Kidney (tissue), 22 donors: ENCODE data around the gene GPN1. TPM values are rescaled to one million over a fixed set of nuclear protein-coding genes. Genes with fewer than 3 reads are reported as not detected.
A peak's percentile ranks its signal among the peaks of the same experiment; 100 is the strongest.

Source experiments
- DNase-seq, 5 donors: peaks; one replicate each; pipeline ENCODE4 v3.0.0-alpha.2; 2013 to 2020
- FAIRE-seq: peaks from 2 replicates; lab custom pipeline; 2012; peaks lifted over from hg19 to GRCh38; lab: Jason Lieb, UNC
- H3K27ac ChIP-seq, 2 donors: one replicate each; pipeline ENCODE4 v1.7.0; 2013; ENCODE audit warnings: low read depth in 2 of 2, low read length in 2 of 2, inconsistent platforms in 1 of 2
- H3K27me3 ChIP-seq: one replicate; pipeline ENCODE4 v1.7.1; 2013; ENCODE audit warnings: low read length, inconsistent platforms; ENCODE audit not compliant: control insufficient read depth, insufficient read depth
- H3K36me3 ChIP-seq, 3 donors: one replicate each; pipeline versions ENCODE4 v1.7.0 to v1.7.1; 2013; ENCODE audit warnings: low read length in 3 of 3, control low read depth in 1 of 3, inconsistent platforms in 1 of 3; ENCODE audit not compliant: insufficient read depth in 3 of 3, control insufficient read depth in 2 of 3
- H3K4me1 ChIP-seq, 3 donors: one replicate each; pipeline versions ENCODE4 v1.7.0 to v1.7.1; 2013; ENCODE audit warnings: low read length in 3 of 3, inconsistent platforms in 1 of 3, low read depth in 1 of 3; ENCODE audit not compliant: control insufficient read depth in 2 of 3, insufficient read depth in 2 of 3
- H3K4me3 ChIP-seq, 3 donors: one replicate each; pipeline versions ENCODE4 v1.7.0 to v1.8.1; 2013; ENCODE audit warnings: low read length in 3 of 3, control low read depth in 1 of 3, inconsistent platforms in 1 of 3
- H3K9ac ChIP-seq, 3 donors: one replicate each; pipeline versions ENCODE4 v1.7.0 to v1.7.1; 2013; ENCODE audit warnings: low read length in 3 of 3, control low read depth in 1 of 3, inconsistent platforms in 1 of 3
- H3K9me3 ChIP-seq, 3 donors: one replicate each; pipeline versions ENCODE4 v1.7.0 to v1.7.1; 2013; ENCODE audit warnings: low read length in 3 of 3, control low read depth in 1 of 3, inconsistent platforms in 1 of 3; ENCODE audit not compliant: control insufficient read depth in 2 of 3, insufficient read depth in 1 of 3
- CTCF ChIP-seq: IDR thresholded peaks from 3 replicates; pipeline ENCODE4 v1.5.1; 2012; ENCODE audit warnings: mild to moderate bottlenecking, moderate library complexity, borderline replicate concordance; ENCODE audit not compliant: insufficient read depth; ENCODE audit errors: extremely low read depth
- intact Hi-C: fragments of 100-400 bp; cut with DNase I; formaldehyde crosslinking; loops from one replicate; pipeline ENCODE4 v1.11.1; 2022
- long read RNA-seq, 10 donors: library from polyadenylated mRNA in 1 of 10; unstranded in 1 of 10; transcript quantifications; one replicate each; pipeline ENCODE4 v2.0.0 and lab custom pipeline, GENCODE V29; 2021 to 2026
- polyA plus RNA-seq: library from polyadenylated mRNA; stranded (reverse); fragments of 350-450 nt; fragmentation: Illumina TruSeq; extraction: RNeasy Lipid Tissue Mini Kit (QIAGEN cat#74804); gene quantifications from one replicate; pipeline ENCODE4 v1.2.3, GENCODE V29; 2014; ENCODE audit warnings: low read depth, low replicate concordance; ENCODE audit not compliant: insufficient read depth
- total RNA-seq: library from RNA; stranded (reverse); fragmentation: NEBNext Ultra II Directional; extraction: Animal tissue kit (Norgen Biotek cat#: 25700); gene quantifications from one replicate; pipeline ENCODE4 v1.2.1, GENCODE V29; 2021
- donor health status: control.
- donor health status: control.
- donor health status: control.
- donor health status: control.
- donor health status: control.
- donor health status: DM: yes; HTN: yes; CAD: no.
- donor health status: Normal renal cell carcinoma (clear cell type).

The GPN1 gene
- total RNA-seq = 28.1 TPM
- polyA plus RNA-seq = 31.6 TPM
- long read RNA-seq, donor 1, transcript GPN1-212 (14 exons, 1,832 nt) = major isoform, 5 of 50 reads
- long read RNA-seq, donor 1, partial matches to known transcripts = 33 of 50 reads
- long read RNA-seq, donor 1, other reads (novel, unspliced or antisense) = 12 of 50 reads
- long read RNA-seq, donor 2, transcript GPN1-212 (14 exons, 1,832 nt) = major isoform, 18 of 18 reads
- long read RNA-seq, donor 2, partial matches to known transcripts = 0 of 18 reads
- long read RNA-seq, donor 2, other reads (novel, unspliced or antisense) = 0 of 18 reads
- long read RNA-seq, donor 3, transcript GPN1-212 (14 exons, 1,832 nt) = major isoform, 18 of 112 reads
- long read RNA-seq, donor 3, partial matches to known transcripts = 81 of 112 reads
- long read RNA-seq, donor 3, other reads (novel, unspliced or antisense) = 13 of 112 reads
- long read RNA-seq, donor 4, transcript GPN1-212 (14 exons, 1,832 nt) = major isoform, 18 of 18 reads
- long read RNA-seq, donor 4, partial matches to known transcripts = 0 of 18 reads
- long read RNA-seq, donor 4, other reads (novel, unspliced or antisense) = 0 of 18 reads
- long read RNA-seq, donor 5, partial matches to known transcripts = 0 of 1 reads
- long read RNA-seq, donor 5, other reads (novel, unspliced or antisense) = 0 of 1 reads
- long read RNA-seq, donor 6, transcript GPN1-212 (14 exons, 1,832 nt) = major isoform, 32 of 51 reads
- long read RNA-seq, donor 6, partial matches to known transcripts = 19 of 51 reads
- long read RNA-seq, donor 6, other reads (novel, unspliced or antisense) = 0 of 51 reads
- long read RNA-seq, donor 7, transcript GPN1-212 (14 exons, 1,832 nt) = major isoform, 25 of 34 reads
- long read RNA-seq, donor 7, partial matches to known transcripts = 1 of 34 reads
- long read RNA-seq, donor 7, other reads (novel, unspliced or antisense) = 8 of 34 reads
- long read RNA-seq, donor 8, transcript GPN1-212 (14 exons, 1,832 nt) = major isoform, 7 of 36 reads
- long read RNA-seq, donor 8, partial matches to known transcripts = 23 of 36 reads
- long read RNA-seq, donor 8, other reads (novel, unspliced or antisense) = 6 of 36 reads
- long read RNA-seq, donor 9, transcript GPN1-212 (14 exons, 1,832 nt) = major isoform, 5 of 5 reads
- long read RNA-seq, donor 9, partial matches to known transcripts = 0 of 5 reads
- long read RNA-seq, donor 9, other reads (novel, unspliced or antisense) = 0 of 5 reads
- long read RNA-seq, donor 10, transcript GPN1-212 (14 exons, 1,832 nt) = major isoform, 8 of 85 reads
- long read RNA-seq, donor 10, partial matches to known transcripts = 65 of 85 reads
- long read RNA-seq, donor 10, other reads (novel, unspliced or antisense) = 12 of 85 reads

DNA sequence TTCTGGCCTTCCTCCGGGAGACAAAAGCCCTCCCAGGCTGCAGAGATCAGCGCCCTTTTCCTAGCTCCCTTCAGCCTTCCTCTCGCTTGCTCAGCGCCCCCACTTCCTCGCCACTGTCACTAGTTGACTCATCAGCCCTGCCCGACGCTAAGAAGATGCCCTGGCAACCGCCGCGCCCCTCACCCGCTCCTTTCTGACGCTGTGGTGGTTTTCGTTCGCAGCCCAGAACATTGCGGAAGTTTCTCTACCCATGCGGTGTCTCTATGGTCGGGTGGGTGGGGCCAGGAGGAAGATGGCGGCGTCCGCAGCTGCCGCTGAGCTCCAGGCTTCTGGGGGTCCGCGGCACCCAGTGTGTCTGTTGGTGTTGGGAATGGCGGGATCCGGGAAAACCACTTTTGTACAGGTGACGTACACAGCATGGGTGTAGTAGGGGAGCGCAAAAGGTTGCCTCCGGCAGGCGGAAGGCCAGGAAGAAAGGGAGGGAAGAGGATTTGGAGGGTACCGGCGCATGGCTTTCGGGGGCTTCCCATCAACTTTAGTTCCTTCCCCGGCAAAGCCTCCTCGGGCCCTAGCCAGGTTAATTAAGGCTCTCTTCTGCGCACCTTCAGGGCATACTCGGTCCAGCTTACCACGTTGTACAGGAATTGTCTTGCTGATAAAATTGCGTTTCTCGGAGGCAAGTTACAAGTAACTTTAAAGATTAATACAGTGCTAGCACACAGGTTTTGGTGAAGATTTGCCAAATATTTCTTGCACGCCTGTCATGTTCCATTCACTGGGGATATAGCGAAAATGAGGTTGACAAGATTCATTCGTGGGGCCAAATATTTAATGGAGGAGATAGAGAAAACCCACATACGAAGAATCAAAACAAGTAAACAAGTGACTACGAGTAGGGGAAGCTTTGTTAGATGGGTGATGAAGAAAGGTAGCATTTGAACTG is at the start of gene GPN1, which contains the start of gene CCDC121:
GPN1 (plus strand) TSS at position 284 of the 943 bp plus-strand sequence; CDS start at position 293, 9 bp downstream.
CCDC121 (minus strand) TSS at position 246 of the 943 bp plus-strand sequence. CDS start 1,213 bp downstream, outside the sequence.
- no peak for TF ChIP-seq CTCF
- Histone ChIP-seq H3K27ac (peak within 1 kb of the TSS; percentile 79 to 83), H3K4me3 (peak within 1 kb of the TSS; percentile 88 to 97 (median 91)), H3K36me3 (peaks cover 6 to 16% (median 7%) of the 10 kb centered on the region in 3 donors), H3K27me3 (no peaks in the 10 kb centered on the region), H3K9me3 (no peaks in the 10 kb centered on the region), H3K4me1 (peaks cover 0 to 10% (median 0%) of the 10 kb centered on the region in 3 donors), H3K9ac (peak within 1 kb of the TSS; percentile 86 to 97 (median 86))
- DNase-seq = peak; percentile 86 to 96 (median 92)
- FAIRE-seq = no peak
- intact Hi-C loops = no loop called here

DNA sequence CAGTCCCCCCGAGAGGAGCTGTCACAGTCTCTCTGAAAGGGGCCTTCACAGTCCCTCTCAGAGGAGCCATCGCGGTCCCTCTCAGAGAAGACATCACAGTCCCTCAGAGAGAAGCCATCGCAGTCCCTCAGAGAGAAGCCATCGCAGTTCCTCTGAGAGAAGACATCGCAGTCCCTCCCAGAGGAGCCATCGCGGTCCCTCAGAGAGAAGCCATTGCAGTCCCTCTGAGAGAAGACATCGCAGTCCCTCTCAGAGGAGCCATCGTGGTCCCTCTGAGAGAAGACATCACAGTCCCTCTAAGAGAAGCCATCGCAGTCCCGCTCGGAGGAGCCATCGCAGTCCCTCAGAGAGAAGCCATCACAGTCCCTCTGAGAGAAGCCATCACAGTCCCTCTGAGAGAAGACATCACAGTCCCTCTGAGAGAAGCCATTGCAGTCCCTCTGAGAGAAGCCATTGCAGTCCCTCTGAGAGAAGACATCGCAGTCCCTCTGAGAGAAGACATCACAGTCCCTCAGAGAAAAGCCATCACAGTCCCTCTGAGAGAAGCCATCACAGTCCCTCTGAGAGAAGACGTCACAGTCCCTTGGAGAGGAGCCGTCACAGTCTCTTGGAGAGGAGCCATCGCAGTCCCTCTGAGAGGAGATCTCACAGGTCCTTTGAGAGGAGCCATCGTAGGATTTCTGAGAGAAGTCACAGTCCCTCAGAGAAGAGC is 47.3 kb upstream of the GPN1 start:
- intact Hi-C loops = no loop called here
- no peak overlapping the region for H3K4me3 ChIP-seq
- FAIRE-seq (no peak), DNase-seq (no peak)
- H3K9ac ChIP-seq = no peak overlapping the region
- H3K9me3 ChIP-seq = peaks cover 0 to 17% (median 2%) of the 10 kb centered on the region in 3 donors
- H3K27ac ChIP-seq = no peak overlapping the region
- TF ChIP-seq CTCF = no peak
- H3K36me3 ChIP-seq = no peaks in the 10 kb centered on the region
- no peaks in the 10 kb centered on the region for H3K27me3 ChIP-seq
- peaks cover 5 to 12% (median 7%) of the 10 kb centered on the region in 3 donors for H3K4me1 ChIP-seq
